ENCODE measurements around the gene HDAC2. TPM values are rescaled to one million over a fixed set of nuclear protein-coding genes. Genes with fewer than 3 reads are reported as not detected.
"Not testable (repeated sequence)": the region's sequence is repeated elsewhere in the genome, so short reads cannot be mapped to it uniquely, and the experiment has no call there.

The HDAC2 gene
- total and polyA plus RNA-seq, 9 donors: 64.5 to 180 (median 148) TPM

- Histone ChIP-seq H3K27me3 (ENCODE audit: control insufficient read depth, insufficient read depth, low read length) (no peaks in the 10 kb centered on the region), H3K36me3 (ENCODE audit: control insufficient read depth, insufficient read depth, low read length) (no peaks in the 10 kb centered on the region), H3K4me1 (ENCODE audit: control insufficient read depth, insufficient read depth, low read length) (peaks cover 7% of the 10 kb centered on the region), H3K4me3 (ENCODE audit: low read length) (no peak overlapping the region), H3K9me3 (replicated peaks; ENCODE audit: control insufficient read depth, low read depth, low read length) (peaks cover 3% of the 10 kb centered on the region), H3K27ac (ENCODE audit: low read length) (no peak overlapping the region)
- no peak for DNase-seq
Observed at GRCh38 chr6:114001354-114001753, 30.4 kb upstream of the HDAC2 start.

GRCh38 chr6:114000069-114000468 lies 29.1 kb upstream of the HDAC2 start:
- no CpG with 5 or more reads among the region's 2 CpGs for WGBS (ENCODE audit: insufficient coverage)
- no peak overlapping the region for H3K27ac ChIP-seq (ENCODE audit: low read length)
- peaks cover 14% of the 10 kb centered on the region for H3K4me1 ChIP-seq (ENCODE audit: control insufficient read depth, insufficient read depth, low read length)
- no peaks in the 10 kb centered on the region for H3K36me3 ChIP-seq (ENCODE audit: control insufficient read depth, insufficient read depth, low read length)
- no peaks in the 10 kb centered on the region for H3K27me3 ChIP-seq (ENCODE audit: control insufficient read depth, insufficient read depth, low read length)
- H3K9me3 ChIP-seq (replicated peaks; ENCODE audit: control insufficient read depth, low read depth, low read length): peaks cover 3% of the 10 kb centered on the region
- DNase-seq: no peak
- no peak overlapping the region for H3K4me3 ChIP-seq (ENCODE audit: low read length)

GRCh38 chr6:113999284-113999683 lies 28.3 kb upstream of the HDAC2 start:
- H3K4me3 ChIP-seq (ENCODE audit: low read length): no peak overlapping the region
- no peak overlapping the region for H3K27ac ChIP-seq (ENCODE audit: low read length)
- H3K36me3 ChIP-seq (ENCODE audit: control insufficient read depth, insufficient read depth, low read length): no peaks in the 10 kb centered on the region
- H3K27me3 ChIP-seq (ENCODE audit: control insufficient read depth, insufficient read depth, low read length): no peaks in the 10 kb centered on the region
- no CpG with 5 or more reads among the region's 2 CpGs for WGBS (ENCODE audit: insufficient coverage)
- no peak for DNase-seq
- H3K4me1 ChIP-seq (ENCODE audit: control insufficient read depth, insufficient read depth, low read length): peaks cover 17% of the 10 kb centered on the region
- H3K9me3 ChIP-seq (replicated peaks; ENCODE audit: control insufficient read depth, low read depth, low read length): no peaks in the 10 kb centered on the region

- no peaks in the 10 kb centered on the region for H3K36me3 ChIP-seq (ENCODE audit: control insufficient read depth, insufficient read depth, low read length)
- no peaks in the 10 kb centered on the region for H3K27me3 ChIP-seq (ENCODE audit: control insufficient read depth, insufficient read depth, low read length)
- H3K4me1 ChIP-seq (ENCODE audit: control insufficient read depth, insufficient read depth, low read length): peaks cover 17% of the 10 kb centered on the region
- no peak overlapping the region for H3K27ac ChIP-seq (ENCODE audit: low read length)
- H3K4me3 ChIP-seq (ENCODE audit: low read length): no peak overlapping the region
- H3K9me3 ChIP-seq (replicated peaks; ENCODE audit: control insufficient read depth, low read depth, low read length): no peaks in the 10 kb centered on the region
- no peak for DNase-seq
Observed at GRCh38 chr6:113998811-113999210, 27.9 kb upstream of the HDAC2 start.

- no peaks in the 10 kb centered on the region for H3K27me3 ChIP-seq (ENCODE audit: control insufficient read depth, insufficient read depth, low read length)
- peak overlapping the region; percentile 91 for H3K27ac ChIP-seq (ENCODE audit: low read length)
- H3K36me3 ChIP-seq (ENCODE audit: control insufficient read depth, insufficient read depth, low read length): no peaks in the 10 kb centered on the region
- peak; percentile 91 for DNase-seq
- WGBS (ENCODE audit: insufficient coverage): no CpG with 5 or more reads among the region's 3 CpGs
- peaks cover 15% of the 10 kb centered on the region for H3K4me1 ChIP-seq (ENCODE audit: control insufficient read depth, insufficient read depth, low read length)
- H3K9me3 ChIP-seq (replicated peaks; ENCODE audit: control insufficient read depth, low read depth, low read length): no peaks in the 10 kb centered on the region
- H3K4me3 ChIP-seq (ENCODE audit: low read length): peak overlapping the region; percentile 1
Observed at GRCh38 chr6:113997116-113997515, 26.2 kb upstream of the HDAC2 start.

GRCh38 chr6:113995634-113996033 lies 24.7 kb upstream of the HDAC2 start:
- Histone ChIP-seq H3K36me3 (ENCODE audit: control insufficient read depth, insufficient read depth, low read length) (no peaks in the 10 kb centered on the region), H3K9me3 (replicated peaks; ENCODE audit: control insufficient read depth, low read depth, low read length) (no peaks in the 10 kb centered on the region), H3K4me1 (ENCODE audit: control insufficient read depth, insufficient read depth, low read length) (peaks cover 15% of the 10 kb centered on the region), H3K27ac (ENCODE audit: low read length) (peak overlapping the region; percentile 91), H3K4me3 (ENCODE audit: low read length) (no peak overlapping the region), H3K27me3 (ENCODE audit: control insufficient read depth, insufficient read depth, low read length) (no peaks in the 10 kb centered on the region)
- DNase-seq: peak; percentile 96
- 14% methylated on average over 4 of the region's 4 CpGs for WGBS (ENCODE audit: insufficient coverage)

GRCh38 chr6:113994934-113995342 lies 24.0 kb upstream of the HDAC2 start:
- Histone ChIP-seq H3K27me3 (ENCODE audit: control insufficient read depth, insufficient read depth, low read length) (no peaks in the 10 kb centered on the region), H3K9me3 (replicated peaks; ENCODE audit: control insufficient read depth, low read depth, low read length) (no peaks in the 10 kb centered on the region), H3K36me3 (ENCODE audit: control insufficient read depth, insufficient read depth, low read length) (no peaks in the 10 kb centered on the region), H3K27ac (ENCODE audit: low read length) (peak overlapping the region; percentile 91), H3K4me1 (ENCODE audit: control insufficient read depth, insufficient read depth, low read length) (peaks cover 15% of the 10 kb centered on the region), H3K4me3 (ENCODE audit: low read length) (no peak overlapping the region)
- DNase-seq: peak; percentile 85

GRCh38 chr6:113989675-113990074 lies 18.7 kb upstream of the HDAC2 start:
- no peak overlapping the region for H3K27ac ChIP-seq (ENCODE audit: low read length)
- no peak for DNase-seq
- H3K4me1 ChIP-seq (ENCODE audit: control insufficient read depth, insufficient read depth, low read length): peaks cover 6% of the 10 kb centered on the region

GRCh38 chr6:113982675-113983074 lies 11.7 kb upstream of the HDAC2 start:
- not testable (repeated sequence) for H3K4me3 ChIP-seq (ENCODE audit: low read length); H3K4me1 ChIP-seq (ENCODE audit: control insufficient read depth, insufficient read depth, low read length); H3K27me3 ChIP-seq (ENCODE audit: control insufficient read depth, insufficient read depth, low read length); H3K9me3 ChIP-seq (replicated peaks; ENCODE audit: control insufficient read depth, low read depth, low read length); H3K36me3 ChIP-seq (ENCODE audit: control insufficient read depth, insufficient read depth, low read length); DNase-seq; H3K27ac ChIP-seq (ENCODE audit: low read length)
- WGBS (ENCODE audit: insufficient coverage): 96% methylated on average over 4 of the region's 5 CpGs

More at GRCh38 chr6:113989675-113990074, 18.7 kb upstream of the HDAC2 start:
- Histone ChIP-seq H3K36me3 (ENCODE audit: control insufficient read depth, insufficient read depth, low read length) (no peaks in the 10 kb centered on the region), H3K9me3 (replicated peaks; ENCODE audit: control insufficient read depth, low read depth, low read length) (no peaks in the 10 kb centered on the region), H3K4me3 (ENCODE audit: low read length) (no peak overlapping the region), H3K27me3 (ENCODE audit: control insufficient read depth, insufficient read depth, low read length) (no peaks in the 10 kb centered on the region)

- WGBS (ENCODE audit: insufficient coverage): 100% methylated on average over 2 of the region's 2 CpGs
- Histone ChIP-seq H3K36me3 (ENCODE audit: control insufficient read depth, insufficient read depth, low read length) (no peaks in the 10 kb centered on the region), H3K4me1 (ENCODE audit: control insufficient read depth, insufficient read depth, low read length) (peaks cover 6% of the 10 kb centered on the region), H3K27ac (ENCODE audit: low read length) (no peak overlapping the region), H3K27me3 (ENCODE audit: control insufficient read depth, insufficient read depth, low read length) (no peaks in the 10 kb centered on the region), H3K9me3 (replicated peaks; ENCODE audit: control insufficient read depth, low read depth, low read length) (no peaks in the 10 kb centered on the region), H3K4me3 (ENCODE audit: low read length) (no peak overlapping the region)
- no peak for DNase-seq
Observed at GRCh38 chr6:113982055-113982550, 11.2 kb upstream of the HDAC2 start.

GRCh38 chr6:113980937-113981554 lies 10.1 kb upstream of the HDAC2 start:
- H3K27me3 ChIP-seq (ENCODE audit: control insufficient read depth, insufficient read depth, low read length): no peaks in the 10 kb centered on the region

More at GRCh38 chr6:113980937-113981554, 10.1 kb upstream of the HDAC2 start:
- Histone ChIP-seq H3K27ac (ENCODE audit: low read length) (no peak overlapping the region), H3K4me3 (ENCODE audit: low read length) (no peak overlapping the region), H3K9me3 (replicated peaks; ENCODE audit: control insufficient read depth, low read depth, low read length) (no peaks in the 10 kb centered on the region), H3K36me3 (ENCODE audit: control insufficient read depth, insufficient read depth, low read length) (no peaks in the 10 kb centered on the region), H3K4me1 (ENCODE audit: control insufficient read depth, insufficient read depth, low read length) (peaks cover 4% of the 10 kb centered on the region)
- peak; percentile 44 for DNase-seq
- no CpG with 5 or more reads among the region's 4 CpGs for WGBS (ENCODE audit: insufficient coverage)

All from muscle of leg (tissue), 11 donors.